Esophagus muscularis mucosa (tissue), 4 donors: ENCODE data around the gene SLC25A36. TPM values are rescaled to one million over a fixed set of nuclear protein-coding genes. Genes with fewer than 3 reads are reported as not detected.

Source experiments
- DNase-seq: peaks from one replicate; pipeline ENCODE4 v3.0.0-alpha.2; 2017; ENCODE audit errors: extremely low spot score
- H3K27ac ChIP-seq, 4 donors: fragments of 200-600 bp; sonication (generic); replicated peaks in 1 of 4; 1 replicate in 3 of 4; 2 replicates in 1 of 4; pipeline ENCODE4 v1.5.1; 2016 to 2019; ENCODE audit warnings: mild to moderate bottlenecking in 1 of 4
- H3K27me3 ChIP-seq, 4 donors: fragments of 200-600 bp; sonication (generic); one replicate each; pipeline versions ENCODE4 v1.5.1 to v1.6.0; 2016 to 2019
- H3K36me3 ChIP-seq, 4 donors: fragments of 200-600 bp; sonication (generic); one replicate each; pipeline ENCODE4 v1.5.1; 2016 to 2019
- H3K4me1 ChIP-seq, 4 donors: fragments of 200-600 bp; sonication (generic); one replicate each; pipeline ENCODE4 v1.5.1; 2016 to 2019
- H3K4me3 ChIP-seq, 4 donors: fragments of 200-600 bp; sonication (generic); 1 replicate in 2 of 4; 2 replicates in 2 of 4; pipeline ENCODE4 v1.5.1; 2016 to 2019; ENCODE audit warnings: mild to moderate bottlenecking in 4 of 4, moderate library complexity in 1 of 4
- H3K9me3 ChIP-seq, 4 donors: fragments of 200-600 bp; sonication (generic); 1 replicate in 3 of 4; 2 replicates in 1 of 4; pipeline ENCODE4 v1.5.1; 2016 to 2019
- EP300 ChIP-seq: sonication (generic); formaldehyde crosslinking; IDR thresholded peaks from one replicate; pipeline ENCODE4 v1.6.1; 2017; ENCODE audit warnings: antibody characterized with exemption
- POLR2A ChIP-seq: fragments of 450-650 bp; IDR thresholded peaks from one replicate; pipeline ENCODE4 v1.6.1; 2017; ENCODE audit warnings: antibody characterized with exemption, moderate library complexity, mild to moderate bottlenecking, low read depth
- POLR2AphosphoS5 ChIP-seq, 2 donors: sonication (generic); formaldehyde crosslinking; IDR thresholded peaks; one replicate each; pipeline ENCODE4 v1.6.1; 2017; ENCODE audit warnings: antibody characterized with exemption in 2 of 2
- WGBS: methylation state at CpG from one replicate; pipeline ENCODE4 v1.1.5; 2018; 5-methylcytosine and 5-hydroxymethylcytosine counted together
- intact Hi-C: fragments of 100-400 bp; cut with DNase I; formaldehyde crosslinking; loops from one replicate; pipeline ENCODE4 v1.15.1; 2023
- total RNA-seq, 4 donors: library from RNA; depleted of rRNA; stranded (reverse); fragments of >200 nt; gene quantifications; one replicate each; pipeline versions ENCODE4 v1.1.0 to v1.2.1, GENCODE V29; 2016
- TF ChIP-seq, protein P1 (sequence below), 3 experiments: fragments of 200-600 bp in 2 of 3; fragments of 450-650 bp in 1 of 3; sonication (generic) in 2 of 3; IDR thresholded peaks; one replicate each; pipeline ENCODE4 v1.5.1; 2017 to 2019; ENCODE audit warnings: antibody characterized with exemption in 3 of 3, mild to moderate bottlenecking in 2 of 3, moderate library complexity in 1 of 3

The SLC25A36 gene
- total RNA-seq, 4 donors from 2014 or later, result 42.8 to 56.9 (median 53.8) TPM

DNA sequence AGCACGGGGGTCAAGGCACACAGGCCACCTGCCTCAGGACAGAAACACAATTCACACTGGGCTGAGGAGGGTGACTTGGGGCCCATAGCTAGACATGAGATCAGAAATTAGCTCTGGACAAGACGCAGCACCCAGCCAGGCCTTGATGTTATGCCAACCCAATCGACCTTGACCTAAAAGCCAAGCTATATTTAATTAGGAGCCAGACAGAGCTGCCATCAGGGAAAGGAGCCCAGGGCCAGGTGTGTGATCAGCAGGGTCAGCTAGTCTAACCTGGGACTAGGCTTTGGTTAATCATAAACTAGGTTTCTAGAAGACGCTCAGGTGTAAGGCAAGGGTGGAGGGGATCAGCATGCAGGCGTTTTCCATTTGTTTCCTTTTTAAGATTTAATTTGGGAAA lies 23.9 kb upstream of the SLC25A36 start:
- WGBS, result 77% methylated on average over 5 of the region's 5 CpGs
- intact Hi-C loops, result no loop called here

DNA sequence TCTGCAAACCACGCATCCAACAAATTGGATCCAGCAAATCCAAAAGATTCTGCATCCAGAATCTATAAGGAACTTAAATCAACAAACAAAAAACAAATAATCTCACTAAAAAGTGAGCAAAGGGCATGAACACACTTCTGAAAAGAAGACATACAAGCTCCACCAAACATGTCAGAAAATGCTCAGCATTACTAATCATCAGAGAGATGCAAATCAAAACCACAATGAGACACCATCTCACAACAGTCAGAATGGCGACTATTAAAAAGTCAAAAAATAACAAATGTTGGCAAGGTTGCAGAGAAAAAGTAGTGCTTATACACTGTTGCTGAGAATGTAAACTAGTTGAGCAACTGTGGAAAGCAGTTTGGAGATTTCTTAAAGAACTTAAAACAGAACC lies 21.6 kb upstream of the SLC25A36 start:
- Histone ChIP-seq H3K27me3 (no peaks in the 10 kb centered on the region), H3K4me3 (no peak overlapping the region), H3K27ac (no peak overlapping the region), H3K9me3 (no peaks in the 10 kb centered on the region), H3K4me1 (peaks cover 0 to 6% (median 5%) of the 10 kb centered on the region in 4 donors), H3K36me3 (no peaks in the 10 kb centered on the region)
- 76% methylated on average over 2 of the region's 2 CpGs for WGBS
- intact Hi-C loops, result no loop called here
- no peak for DNase-seq
- no peak for TF ChIP-seq POLR2AphosphoS5 (IDR thresholded peaks at IDR 0.05)
- TF ChIP-seq, protein P1, sequence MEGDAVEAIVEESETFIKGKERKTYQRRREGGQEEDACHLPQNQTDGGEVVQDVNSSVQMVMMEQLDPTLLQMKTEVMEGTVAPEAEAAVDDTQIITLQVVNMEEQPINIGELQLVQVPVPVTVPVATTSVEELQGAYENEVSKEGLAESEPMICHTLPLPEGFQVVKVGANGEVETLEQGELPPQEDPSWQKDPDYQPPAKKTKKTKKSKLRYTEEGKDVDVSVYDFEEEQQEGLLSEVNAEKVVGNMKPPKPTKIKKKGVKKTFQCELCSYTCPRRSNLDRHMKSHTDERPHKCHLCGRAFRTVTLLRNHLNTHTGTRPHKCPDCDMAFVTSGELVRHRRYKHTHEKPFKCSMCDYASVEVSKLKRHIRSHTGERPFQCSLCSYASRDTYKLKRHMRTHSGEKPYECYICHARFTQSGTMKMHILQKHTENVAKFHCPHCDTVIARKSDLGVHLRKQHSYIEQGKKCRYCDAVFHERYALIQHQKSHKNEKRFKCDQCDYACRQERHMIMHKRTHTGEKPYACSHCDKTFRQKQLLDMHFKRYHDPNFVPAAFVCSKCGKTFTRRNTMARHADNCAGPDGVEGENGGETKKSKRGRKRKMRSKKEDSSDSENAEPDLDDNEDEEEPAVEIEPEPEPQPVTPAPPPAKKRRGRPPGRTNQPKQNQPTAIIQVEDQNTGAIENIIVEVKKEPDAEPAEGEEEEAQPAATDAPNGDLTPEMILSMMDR (IDR thresholded peaks at IDR 0.05), result no peak
- no peak for TF ChIP-seq EP300
- TF ChIP-seq POLR2A, result no peak

More for the DNA sequence above, 23.9 kb upstream of the SLC25A36 start:
- Histone ChIP-seq H3K9me3 (no peaks in the 10 kb centered on the region), H3K27ac (no peak overlapping the region), H3K4me3 (no peak overlapping the region), H3K36me3 (no peaks in the 10 kb centered on the region), H3K27me3 (no peaks in the 10 kb centered on the region), H3K4me1 (no peaks in the 10 kb centered on the region)
- no peak for DNase-seq
- TF ChIP-seq, protein P1 (IDR thresholded peaks at IDR 0.05), result no peak
- TF ChIP-seq EP300 (no peak), POLR2AphosphoS5 (IDR thresholded peaks at IDR 0.05) (no peak), POLR2A (no peak)

DNA sequence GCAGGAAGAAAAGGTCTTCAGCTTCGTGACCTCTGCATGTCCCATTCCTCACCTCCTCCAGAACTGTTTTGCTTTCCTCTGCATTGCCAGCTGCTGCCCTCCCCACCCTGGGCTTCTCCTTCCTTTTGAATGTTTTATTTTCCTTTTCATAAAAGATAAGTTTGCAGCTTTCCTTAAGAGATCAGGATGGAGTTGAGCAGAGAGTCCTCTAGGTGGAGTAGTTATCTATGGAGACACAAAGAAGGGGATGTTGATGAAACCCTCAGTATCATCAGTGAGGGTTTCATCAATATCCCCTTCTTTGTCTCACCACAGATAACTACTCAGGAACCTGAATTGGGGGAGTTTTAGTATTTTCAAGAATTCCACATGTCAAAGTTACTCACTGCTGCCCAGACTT lies 19.0 kb upstream of the SLC25A36 start:
- TF ChIP-seq POLR2AphosphoS5 (IDR thresholded peaks at IDR 0.05), result no peak
- TF ChIP-seq, protein P1 (IDR thresholded peaks at IDR 0.05), result peak; percentile 36 to 56 (median 39)
- peaks cover 0 to 10% (median 7%) of the 10 kb centered on the region in 4 donors for H3K4me1 ChIP-seq
- no peaks in the 10 kb centered on the region for H3K27me3 ChIP-seq
- H3K36me3 ChIP-seq, result no peaks in the 10 kb centered on the region
- no peaks in the 10 kb centered on the region for H3K9me3 ChIP-seq
- intact Hi-C loops, result no loop called here
- 63% methylated on average over 1 of the region's 1 CpG for WGBS
- H3K4me3 ChIP-seq, result no peak overlapping the region
- H3K27ac ChIP-seq, result no peak overlapping the region
- DNase-seq, result no peak

DNA sequence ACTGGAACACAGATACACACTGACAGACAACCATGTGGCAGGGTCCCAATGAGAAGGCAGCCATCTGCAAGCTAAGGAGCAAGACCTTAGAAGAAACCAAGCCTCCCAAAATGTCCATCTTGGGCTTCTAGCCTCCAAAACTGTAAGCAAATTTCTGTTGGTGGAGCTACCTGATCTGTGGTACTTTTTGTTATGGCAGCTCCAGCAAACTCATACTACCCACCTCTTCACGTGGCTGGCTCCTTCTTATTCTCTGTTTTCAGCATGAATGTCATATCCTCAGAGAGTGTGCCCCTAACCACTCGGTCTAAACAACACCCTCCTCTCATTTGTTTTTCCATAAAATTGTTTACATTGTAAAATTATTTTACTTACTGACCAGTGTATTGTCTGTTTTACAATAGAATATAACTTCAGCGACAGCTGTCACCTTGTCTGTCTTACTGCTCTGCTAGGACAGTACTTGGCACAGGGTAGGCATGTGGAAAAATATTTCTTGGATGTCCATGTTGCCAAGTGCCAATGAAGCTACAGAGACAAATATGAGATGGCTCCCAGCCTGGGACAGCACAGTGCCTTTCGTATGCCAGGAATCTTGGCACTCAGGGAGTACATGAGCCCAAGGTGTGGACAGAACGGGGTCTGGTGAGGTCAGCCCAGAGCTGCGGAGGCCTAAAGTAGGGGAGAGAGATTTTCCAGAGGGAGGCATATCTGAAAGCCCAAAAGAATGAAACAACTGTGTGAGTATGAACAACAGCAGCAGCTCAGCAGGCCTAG lies 17.4 kb upstream of the SLC25A36 start:
- Histone ChIP-seq H3K9me3 (no peaks in the 10 kb centered on the region), H3K4me1 (peaks cover 0 to 10% (median 7%) of the 10 kb centered on the region in 4 donors), H3K27ac (peak overlapping the region; percentile 28 to 70 (median 59)), H3K4me3 (no peak overlapping the region), H3K36me3 (no peaks in the 10 kb centered on the region), H3K27me3 (no peaks in the 10 kb centered on the region)
- WGBS, result 60% methylated on average over 6 of the region's 6 CpGs
- no peak for DNase-seq
- intact Hi-C loops, result no loop called here
- TF ChIP-seq, protein P1 (IDR thresholded peaks at IDR 0.05), result no peak
- peak; percentile 40 to 70 for TF ChIP-seq POLR2AphosphoS5 (IDR thresholded peaks at IDR 0.05)
- no peak for TF ChIP-seq EP300
- TF ChIP-seq POLR2A, result no peak
